B cell (primary cell): ENCODE measurements around the gene PLEKHM1.
"Not testable (repeated sequence)": the region's sequence is repeated elsewhere in the genome, so short reads cannot be mapped to it uniquely, and the experiment has no call there.

Source experiments
- CTCF ChIP-seq: fragments of 200-600 bp; IDR thresholded peaks from one replicate; pipeline ENCODE4 v1.8.0; 2022; ENCODE audit warnings: antibody characterized with exemption, mild to moderate bottlenecking
- EZH2 ChIP-seq: IDR thresholded peaks from 2 replicates; pipeline ENCODE4 v1.6.1; 2012; ENCODE audit warnings: borderline replicate concordance, low read depth, mild to moderate bottlenecking, moderate library complexity, low read length; ENCODE audit not compliant: insufficient read depth, poor library complexity, severe bottlenecking

GRCh38 chr17:45500478-45500877 lies 10.0 kb upstream of the PLEKHM1 start:
- TF ChIP-seq EZH2, CTCF: not testable (repeated sequence)
